GM12873 (cell line): Measurements from ENCODE around the gene DMD.
A peak's percentile ranks its signal among the peaks of the same experiment; 100 is the strongest.

ENCODE experiments used
- CTCF ChIP-seq: IDR thresholded peaks from 2 replicates; pipeline ENCODE4 v1.5.1; 2012; ENCODE audit warnings: low read depth, mild to moderate bottlenecking, moderate library complexity, low read length, control low read depth; ENCODE audit not compliant: insufficient read depth; ENCODE audit errors: missing control alignments

The DMD gene

GRCh38 chrX:31291131-31291530 is 1920.2 kb downstream of the DMD start:
- TF ChIP-seq CTCF = no peak

- TF ChIP-seq CTCF = no peak
Observed at GRCh38 chrX:31287861-31288260, 1923.5 kb downstream of the DMD start.

GRCh38 chrX:31280580-31280979 is 1930.8 kb downstream of the DMD start:
- no peak for TF ChIP-seq CTCF

GRCh38 chrX:31279359-31279758 is 1932.0 kb downstream of the DMD start:
- TF ChIP-seq CTCF = peak; percentile 31

GRCh38 chrX:31272472-31272775 is 1938.9 kb downstream of the DMD start:
- no peak for TF ChIP-seq CTCF

GRCh38 chrX:31271615-31272471 is 1939.5 kb downstream of the DMD start:
- no peak for TF ChIP-seq CTCF

- no peak for TF ChIP-seq CTCF
Observed at GRCh38 chrX:31269914-31270313, 1941.4 kb downstream of the DMD start.
